ENCODE measurements around the gene CRAMP1. TPM values are rescaled to one million over a fixed set of nuclear protein-coding genes. Genes with fewer than 3 reads are reported as not detected.

CRAMP1 gene
- total and polyA plus RNA-seq, 2 donors (not counting 3 experiments of a cell fraction or from before 2014, with no cell fraction given), result 21.5 to 30.8 TPM

- H3K9ac ChIP-seq (replicated peaks; ENCODE audit: extremely low read depth, insufficient read depth, low read length), result no peak overlapping the region
- H3K9me3 ChIP-seq (replicated peaks; ENCODE audit: control insufficient read depth, insufficient read depth, low read length), result no peaks in the 10 kb centered on the region
- POLR2A ChIA-PET, result no interaction called here
- intact Hi-C loops (cut with micrococcal nuclease) (no loop called here), dilution Hi-C loops (cut with MboI; ENCODE audit: extremely low pct_ligation_motif_present, low sequenced_read_pairs) (no loop called here)
- CTCF ChIA-PET, result interaction anchor here (1.4 kb wide), 1 partner anchor 16 kb away, joined by 4 read pairs; no protein-coding TSS in a partner anchor
- no TSS peak for BruUV-seq (replicated peaks)
- H3K27me3 ChIP-seq (ENCODE audit: control insufficient read depth in 2 of 2, insufficient read depth in 2 of 2, low read length in 2 of 2), result no peaks in the 10 kb centered on the region
- H3K9me1 ChIP-seq (replicated peaks; ENCODE audit: control insufficient read depth, extremely low read depth, insufficient read depth, low read length), result no peaks in the 10 kb centered on the region
- H3K36me3 ChIP-seq (ENCODE audit: control insufficient read depth in 2 of 2, extremely low read depth in 1 of 2, insufficient read depth in 2 of 2, low read length in 2 of 2), result peaks cover 24 to 78% of the 10 kb centered on the region in 2 experiments
- no peaks in the 10 kb centered on the region for H4K20me1 ChIP-seq (replicated peaks; ENCODE audit: control insufficient read depth, extremely low read depth, insufficient read depth, low read length)
- DNase-seq (ENCODE audit: low read depth, low spot score) (no peak), FAIRE-seq (no peak)
- TF ChIP-seq MYC (IDR thresholded peaks at IDR 0.05; ENCODE audit: low read depth, low read length), result no peak
- no peak for TF ChIP-seq CTCF (IDR thresholded peaks at IDR 0.05; ENCODE audit: extremely low read depth in 1 of 2, insufficient read depth in 1 of 2, low read depth in 1 of 2, low read length in 2 of 2)
- no peak for TF ChIP-seq POLR2A (IDR thresholded peaks at IDR 0.05; ENCODE audit: low read depth, low read length)
- TF ChIP-seq MAX (IDR thresholded peaks at IDR 0.05; ENCODE audit: insufficient read depth, insufficient read length), result no peak
- no peak for TF ChIP-seq EZH2 (IDR thresholded peaks at IDR 0.05; ENCODE audit: borderline replicate concordance, low read depth, low read length, severe bottlenecking)
- TF ChIP-seq POLR2AphosphoS5 (IDR thresholded peaks at IDR 0.05; ENCODE audit: insufficient read depth, low read depth, low read length), result no peak
- TF ChIP-seq GATA2 (IDR thresholded peaks at IDR 0.05; ENCODE audit: insufficient read depth, insufficient read length, low read depth, low read length), result no peak
- no peak for TF ChIP-seq FOS (IDR thresholded peaks at IDR 0.05; ENCODE audit: borderline replicate concordance, insufficient read depth, low read length)
- TF ChIP-seq JUN (IDR thresholded peaks at IDR 0.05; ENCODE audit: borderline replicate concordance, insufficient read depth, insufficient read length, low read depth), result no peak
- no peaks in the 10 kb centered on the region for H3K4me1 ChIP-seq (ENCODE audit: control insufficient read depth, extremely low read depth, insufficient read depth, low read length)
- H3K4me3 ChIP-seq (replicated peaks in 1 of 3; ENCODE audit: insufficient read depth in 1 of 3, low read depth in 1 of 3, low read length in 3 of 3), result no peak overlapping the region
- H2AFZ ChIP-seq (ENCODE audit: low read depth, low read length), result no peak overlapping the region
- H3K27ac ChIP-seq (ENCODE audit: insufficient read depth, low read depth, low read length), result no peak overlapping the region
- H3K79me2 ChIP-seq (ENCODE audit: control insufficient read depth, insufficient read depth, low read length), result no peaks in the 10 kb centered on the region
- H3K4me2 ChIP-seq (ENCODE audit: insufficient read depth, low read length), result no peak overlapping the region
Measured at GRCh38 chr16:1668612-1669319, 56.6 kb downstream of the CRAMP1 start.
